ENCODE data around the gene PDLIM7. TPM values are rescaled to one million over a fixed set of nuclear protein-coding genes. Genes with fewer than 3 reads are reported as not detected.

The PDLIM7 gene
- polyA plus RNA-seq, 1 of the 3 experiments (the other 2 are of a cell fraction), result 206 TPM

- Histone ChIP-seq H3K27ac (ENCODE audit: low read depth in 2 of 2, low read length in 1 of 2) (no peak overlapping the region), H3K9ac (no peak overlapping the region), H3K4me2 (no peak overlapping the region), H3K9me3 (no peaks in the 10 kb centered on the region), H2AFZ (ENCODE audit: low read depth) (no peak overlapping the region), H3K9me2 (no peaks in the 10 kb centered on the region), H3K27me3 (ENCODE audit: insufficient read depth) (no peaks in the 10 kb centered on the region), H3K4me3 (ENCODE audit: low read depth in 2 of 2, low read length in 1 of 2) (no peak overlapping the region), H3F3A (replicated peaks; ENCODE audit: insufficient read depth) (no peaks in the 10 kb centered on the region), H3K4me1 (ENCODE audit: control insufficient read depth in 1 of 2, insufficient read depth in 2 of 2, low read depth in 1 of 2, low read length in 1 of 2) (peaks cover 0 to 12% of the 10 kb centered on the region in 2 experiments; a peak in 1 of 4 replicates), H4K20me1 (ENCODE audit: insufficient read depth) (no peaks in the 10 kb centered on the region), H3K36me3 (replicated peaks in 1 of 2; ENCODE audit: control insufficient read depth in 1 of 2, insufficient read depth in 2 of 2, low read length in 1 of 2) (peaks cover 23 to 88% of the 10 kb centered on the region in 2 experiments), H3K79me2 (ENCODE audit: insufficient read depth) (0 out of 2 replicates have a peak, but pooled peaks cover 7% of the 10 kb centered on the region)
- WGBS (ENCODE audit: low lambda C conversion rate), result 92% methylated on average over 10 of the region's 10 CpGs
- TF ChIP-seq NRF1 (IDR thresholded peaks at IDR 0.05; ENCODE audit: low read depth, low read length) (no peak), EZH2phosphoT487 (IDR thresholded peaks at IDR 0.05; ENCODE audit: borderline replicate concordance, low read depth) (no peak), RCOR1 (IDR thresholded peaks at IDR 0.05; ENCODE audit: low read length) (no peak), FOXJ3 (CRISPR knock-in tag; IDR thresholded peaks at IDR 0.05) (no peak), USF1 (IDR thresholded peaks at IDR 0.05; ENCODE audit: borderline replicate concordance, low read depth) (no peak), FOSL2 (IDR thresholded peaks at IDR 0.05; ENCODE audit: borderline replicate concordance, low read depth) (no peak), ELF1 (IDR thresholded peaks at IDR 0.05) (no peak), TEAD4 (IDR thresholded peaks at IDR 0.05; ENCODE audit: borderline replicate concordance, insufficient read depth) (no peak), REST (IDR thresholded peaks at IDR 0.05; ENCODE audit: low read depth, low read length) (no peak), PBX3 (IDR thresholded peaks at IDR 0.05) (no peak)
- CTCF ChIA-PET, result interaction anchor here (0.9 to 1.2 kb wide), 3 partner anchors 8 to 34 kb away, joined by 3 read pairs; partner anchors contain the start of gene DDX41
- POLR2A ChIA-PET, result no interaction called here
- DNase-seq, result no peak
Observed at GRCh38 chr5:177524941-177525655, 27.7 kb upstream of the PDLIM7 start.
